ENCODE measurements around the gene DCAF11. TPM values are rescaled to one million over a fixed set of nuclear protein-coding genes. Genes with fewer than 3 reads are reported as not detected.

DCAF11 gene
- total RNA-seq, 1 donor from 2014 or later, result 65.0 TPM

DNA sequence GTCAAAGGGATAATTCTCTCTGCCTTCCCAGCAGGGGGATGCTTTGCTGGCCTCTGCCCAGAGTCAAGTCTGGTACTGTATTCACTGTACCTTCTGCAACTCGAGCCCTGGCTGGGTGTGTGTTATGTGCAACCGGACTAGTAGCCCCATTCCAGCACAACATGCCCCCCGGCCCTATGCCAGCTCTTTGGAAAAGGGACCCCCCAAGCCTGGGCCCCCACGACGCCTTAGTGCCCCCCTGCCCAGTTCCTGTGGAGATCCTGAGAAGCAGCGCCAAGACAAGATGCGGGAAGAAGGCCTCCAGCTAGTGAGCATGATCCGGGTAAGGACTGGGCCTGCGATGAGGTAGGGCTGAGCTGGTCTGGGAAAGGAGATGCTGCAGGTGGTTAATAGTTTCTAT lies 36.0 kb downstream of the DCAF11 start:
- Mint-ChIP-seq H3K9me3 (no peaks in the 10 kb centered on the region), H3K4me1 (ENCODE audit: unreplicated experiment) (peaks cover 21% of the 10 kb centered on the region), H3K4me3 (no peak overlapping the region), H3K27me3 (no peaks in the 10 kb centered on the region), H3K36me3 (peaks cover 14% of the 10 kb centered on the region), H3K27ac (no peak overlapping the region)
- DNase-seq (ENCODE audit: extremely low spot score, unreplicated experiment), result no peak
- TF ChIP-seq, protein P1, sequence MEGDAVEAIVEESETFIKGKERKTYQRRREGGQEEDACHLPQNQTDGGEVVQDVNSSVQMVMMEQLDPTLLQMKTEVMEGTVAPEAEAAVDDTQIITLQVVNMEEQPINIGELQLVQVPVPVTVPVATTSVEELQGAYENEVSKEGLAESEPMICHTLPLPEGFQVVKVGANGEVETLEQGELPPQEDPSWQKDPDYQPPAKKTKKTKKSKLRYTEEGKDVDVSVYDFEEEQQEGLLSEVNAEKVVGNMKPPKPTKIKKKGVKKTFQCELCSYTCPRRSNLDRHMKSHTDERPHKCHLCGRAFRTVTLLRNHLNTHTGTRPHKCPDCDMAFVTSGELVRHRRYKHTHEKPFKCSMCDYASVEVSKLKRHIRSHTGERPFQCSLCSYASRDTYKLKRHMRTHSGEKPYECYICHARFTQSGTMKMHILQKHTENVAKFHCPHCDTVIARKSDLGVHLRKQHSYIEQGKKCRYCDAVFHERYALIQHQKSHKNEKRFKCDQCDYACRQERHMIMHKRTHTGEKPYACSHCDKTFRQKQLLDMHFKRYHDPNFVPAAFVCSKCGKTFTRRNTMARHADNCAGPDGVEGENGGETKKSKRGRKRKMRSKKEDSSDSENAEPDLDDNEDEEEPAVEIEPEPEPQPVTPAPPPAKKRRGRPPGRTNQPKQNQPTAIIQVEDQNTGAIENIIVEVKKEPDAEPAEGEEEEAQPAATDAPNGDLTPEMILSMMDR (conservative IDR thresholded peaks at IDR 0.05), result no peak

DNA sequence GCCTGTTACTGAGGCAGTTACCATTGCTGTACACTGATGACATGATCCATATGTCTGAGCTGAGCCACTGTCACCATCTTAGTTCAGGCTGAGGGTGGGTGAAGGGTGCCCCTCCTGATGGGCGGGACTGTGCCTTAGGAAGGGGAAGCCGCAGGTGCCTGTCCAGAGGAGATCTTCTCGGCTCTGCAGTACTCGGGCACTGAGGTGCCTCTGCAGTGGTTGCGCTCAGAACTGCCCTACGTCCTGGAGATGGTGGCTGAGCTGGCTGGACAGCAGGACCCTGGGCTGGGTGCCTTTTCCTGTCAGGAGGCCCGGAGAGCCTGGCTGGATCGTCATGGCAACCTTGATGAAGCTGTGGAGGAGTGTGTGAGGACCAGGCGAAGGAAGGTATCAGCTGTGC lies 36.4 kb downstream of the DCAF11 start:
- H3K36me3 Mint-ChIP-seq, result peaks cover 18% of the 10 kb centered on the region
- H3K4me1 Mint-ChIP-seq (ENCODE audit: unreplicated experiment), result peaks cover 16% of the 10 kb centered on the region
- no peak for DNase-seq (ENCODE audit: extremely low spot score, unreplicated experiment)
- no peak overlapping the region for H3K4me3 Mint-ChIP-seq
- H3K27me3 Mint-ChIP-seq, result no peaks in the 10 kb centered on the region
- no peaks in the 10 kb centered on the region for H3K9me3 Mint-ChIP-seq
- no peak overlapping the region for H3K27ac Mint-ChIP-seq
- TF ChIP-seq, protein P1 (conservative IDR thresholded peaks at IDR 0.05), result no peak

DNA sequence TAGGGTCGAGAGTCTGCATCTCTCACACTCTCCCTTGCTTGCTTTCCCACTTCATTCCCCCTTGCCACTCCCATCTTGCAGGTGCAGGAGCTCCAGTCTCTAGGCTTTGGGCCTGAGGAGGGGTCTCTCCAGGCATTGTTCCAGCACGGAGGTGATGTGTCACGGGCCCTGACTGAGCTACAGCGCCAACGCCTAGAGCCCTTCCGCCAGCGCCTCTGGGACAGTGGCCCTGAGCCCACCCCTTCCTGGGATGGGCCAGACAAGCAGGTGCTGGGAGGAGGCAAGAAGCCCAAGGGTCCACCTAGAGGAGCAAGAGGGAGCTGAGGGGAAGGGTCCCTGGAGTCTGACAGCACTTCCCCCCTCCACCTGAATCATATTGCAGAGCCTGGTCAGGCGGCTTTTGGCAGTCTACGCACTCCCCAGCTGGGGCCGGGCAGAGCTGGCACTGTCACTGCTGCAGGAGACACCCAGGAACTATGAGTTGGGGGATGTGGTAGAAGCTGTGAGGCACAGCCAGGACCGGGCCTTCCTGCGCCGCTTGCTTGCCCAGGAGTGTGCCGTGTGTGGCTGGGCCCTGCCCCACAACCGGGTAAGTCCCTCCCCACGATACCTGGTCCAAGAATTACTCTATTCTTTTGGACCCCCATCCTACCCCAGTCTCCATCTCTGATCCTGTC lies 37.0 kb downstream of the DCAF11 start:
- DNase-seq (ENCODE audit: extremely low spot score, unreplicated experiment), result no peak
- Mint-ChIP-seq H3K4me3 (no peak overlapping the region), H3K4me1 (ENCODE audit: unreplicated experiment) (peaks cover 12% of the 10 kb centered on the region), H3K27ac (no peak overlapping the region), H3K9me3 (no peaks in the 10 kb centered on the region), H3K36me3 (peaks cover 19% of the 10 kb centered on the region), H3K27me3 (no peaks in the 10 kb centered on the region)
- TF ChIP-seq, protein P1 (conservative IDR thresholded peaks at IDR 0.05), result no peak

DNA sequence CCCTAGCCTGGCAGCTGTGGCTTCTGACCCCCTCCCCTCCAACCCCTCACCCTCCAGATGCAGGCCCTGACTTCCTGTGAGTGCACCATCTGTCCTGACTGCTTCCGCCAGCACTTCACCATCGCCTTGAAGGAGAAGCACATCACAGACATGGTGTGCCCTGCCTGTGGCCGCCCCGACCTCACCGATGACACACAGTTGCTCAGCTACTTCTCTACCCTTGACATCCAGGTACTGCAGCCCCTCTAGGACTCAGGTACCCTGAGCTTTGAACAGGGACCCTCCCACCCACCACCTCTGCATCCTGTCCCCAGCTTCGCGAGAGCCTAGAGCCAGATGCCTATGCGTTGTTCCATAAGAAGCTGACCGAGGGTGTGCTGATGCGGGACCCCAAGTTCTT lies 40.5 kb downstream of the DCAF11 start:
- Mint-ChIP-seq H3K9me3 (no peaks in the 10 kb centered on the region), H3K4me1 (ENCODE audit: unreplicated experiment) (no peaks in the 10 kb centered on the region), H3K27me3 (no peaks in the 10 kb centered on the region), H3K4me3 (no peak overlapping the region), H3K27ac (no peak overlapping the region), H3K36me3 (peaks cover 19% of the 10 kb centered on the region)
- TF ChIP-seq, protein P1 (conservative IDR thresholded peaks at IDR 0.05), result no peak
- no peak for DNase-seq (ENCODE audit: extremely low spot score, unreplicated experiment)

DNA sequence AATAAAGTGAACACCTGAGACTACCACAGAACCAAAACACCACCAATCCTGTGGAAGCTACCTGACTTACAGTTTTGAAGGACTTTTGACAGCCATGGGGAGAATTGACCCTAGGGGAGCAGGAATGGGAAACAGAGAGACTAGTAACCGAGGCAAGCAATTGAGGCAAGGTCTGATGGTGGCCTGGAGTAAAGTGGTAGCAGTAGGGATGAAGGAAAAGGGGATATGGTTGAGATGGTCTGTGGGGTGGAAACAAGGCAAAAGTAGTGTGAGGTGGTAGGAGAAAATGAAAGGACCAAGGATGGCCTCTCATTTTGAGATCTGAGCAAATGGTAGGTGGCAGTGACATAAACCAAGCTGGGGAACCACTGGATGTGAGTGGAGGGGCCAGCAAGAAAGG lies 42.3 kb downstream of the DCAF11 start:
- Mint-ChIP-seq H3K4me1 (ENCODE audit: unreplicated experiment) (peaks cover 10% of the 10 kb centered on the region), H3K9me3 (no peaks in the 10 kb centered on the region), H3K27me3 (no peaks in the 10 kb centered on the region), H3K27ac (no peak overlapping the region), H3K4me3 (no peak overlapping the region), H3K36me3 (peaks cover 21% of the 10 kb centered on the region)
- no peak for DNase-seq (ENCODE audit: extremely low spot score, unreplicated experiment)
- TF ChIP-seq, protein P1 (conservative IDR thresholded peaks at IDR 0.05), result no peak
